Inflammatory macrophage treated with lipopolysaccharide for 4 hours (primary cell): Measurements from ENCODE around the gene BRD9.
"Not testable (repeated sequence)": the region's sequence is repeated elsewhere in the genome, so short reads cannot be mapped to it uniquely, and the experiment has no call there.

Experiments
- DNase-seq: peaks from one replicate; pipeline ENCODE4 v3.0.0-alpha.2; 2020

The BRD9 gene

DNA sequence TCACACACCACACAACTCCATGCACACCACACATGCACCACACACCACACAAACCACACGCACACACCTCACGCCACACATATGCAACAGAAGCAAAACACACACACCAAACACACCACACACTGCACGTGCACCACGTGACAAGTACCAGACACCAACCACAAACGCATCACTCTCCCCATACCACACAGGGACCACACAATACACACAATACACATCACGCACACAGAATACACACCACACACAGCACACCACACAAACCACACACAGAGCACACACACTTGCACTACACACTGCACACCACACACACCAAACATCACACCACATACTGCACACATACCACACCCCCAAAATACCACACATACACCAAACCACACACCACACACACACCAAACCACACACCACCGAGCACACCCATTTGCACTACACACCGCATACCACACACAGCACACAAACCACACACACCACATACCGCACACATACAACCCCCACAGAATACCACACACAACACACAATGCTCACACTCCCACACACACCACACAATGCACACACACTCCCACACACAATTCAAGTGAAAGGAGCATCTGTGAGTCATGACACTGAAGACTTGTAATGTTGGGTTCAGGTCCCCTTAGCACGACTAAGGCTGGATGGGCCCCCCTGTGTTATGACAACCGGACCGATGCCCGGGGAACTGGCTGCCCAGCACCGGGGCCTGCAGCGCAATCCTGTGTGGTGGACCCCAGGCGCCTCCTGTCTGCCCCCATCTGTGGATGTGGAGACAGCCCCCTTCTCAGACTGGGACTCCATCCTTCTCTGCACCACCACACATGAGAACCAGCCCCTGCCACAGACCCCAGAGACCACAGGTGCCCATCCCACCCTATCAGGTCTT is 35.8 kb downstream of the BRD9 start:
- DNase-seq, result no peak

DNA sequence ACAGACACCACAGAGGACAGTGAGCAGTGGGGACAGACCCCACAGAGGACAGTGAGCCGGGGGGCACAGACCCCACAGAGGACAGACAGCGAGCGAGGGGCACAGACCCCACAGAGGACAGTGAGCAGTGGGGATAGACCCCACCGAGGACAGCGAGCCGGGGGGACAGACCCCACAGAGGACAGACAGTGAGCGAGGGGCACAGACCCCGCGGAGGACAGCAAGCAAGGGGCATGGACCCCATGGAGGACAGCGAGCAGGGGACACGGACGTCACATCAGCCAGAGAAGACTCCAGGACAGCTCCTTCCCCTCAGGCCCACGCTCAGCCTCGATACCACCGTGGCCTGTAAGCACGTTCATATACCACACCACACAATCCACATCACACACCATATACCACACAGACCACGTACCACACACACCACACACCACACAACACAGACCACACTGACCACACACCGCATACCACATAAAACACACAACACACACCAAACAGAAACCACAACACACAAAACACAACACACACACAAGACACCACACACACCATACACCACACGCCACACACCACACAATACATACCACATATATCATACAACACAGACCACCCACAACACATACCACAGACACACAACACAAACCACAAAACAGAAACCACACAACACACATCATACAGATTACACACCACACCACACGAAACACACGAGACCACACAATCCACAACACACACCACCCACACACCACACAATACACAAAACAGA is 36.6 kb downstream of the BRD9 start:
- no peak for DNase-seq

DNA sequence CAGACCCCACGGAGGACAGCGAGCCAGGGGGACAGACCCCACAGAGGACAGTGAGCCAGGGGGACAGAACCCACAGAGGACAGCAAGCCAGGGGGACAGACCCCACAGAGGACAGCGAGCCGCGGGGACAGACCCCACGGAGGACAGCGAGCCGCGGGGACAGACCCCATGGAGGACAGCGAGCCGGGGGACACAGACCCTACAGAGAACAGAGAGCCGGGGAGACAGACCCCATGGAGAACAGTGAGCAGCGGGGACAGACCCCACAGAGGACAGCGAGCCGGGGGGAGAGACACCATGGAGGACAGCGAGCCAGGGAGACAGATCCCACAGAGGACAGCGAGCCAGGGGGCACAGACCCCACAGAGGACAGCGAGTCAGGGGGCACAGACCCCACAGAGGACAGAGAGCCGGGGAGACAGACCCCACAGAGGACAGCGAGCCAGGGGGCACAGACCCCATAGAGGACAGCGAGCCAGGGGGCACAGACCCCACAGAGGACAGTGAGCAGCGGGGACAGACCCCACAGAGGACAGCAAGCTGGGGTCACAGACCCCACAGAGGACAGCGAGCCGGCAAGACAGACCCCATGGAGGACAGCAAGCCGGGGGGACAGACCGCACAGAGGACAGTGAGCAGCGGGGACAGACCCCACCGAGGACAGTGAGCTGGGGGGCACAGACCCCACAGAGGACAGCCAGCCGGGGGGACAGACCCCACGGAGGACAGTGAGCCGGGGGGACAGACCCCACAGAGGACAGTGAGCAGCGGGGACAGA is 37.4 kb downstream of the BRD9 start:
- no peak for DNase-seq

DNA sequence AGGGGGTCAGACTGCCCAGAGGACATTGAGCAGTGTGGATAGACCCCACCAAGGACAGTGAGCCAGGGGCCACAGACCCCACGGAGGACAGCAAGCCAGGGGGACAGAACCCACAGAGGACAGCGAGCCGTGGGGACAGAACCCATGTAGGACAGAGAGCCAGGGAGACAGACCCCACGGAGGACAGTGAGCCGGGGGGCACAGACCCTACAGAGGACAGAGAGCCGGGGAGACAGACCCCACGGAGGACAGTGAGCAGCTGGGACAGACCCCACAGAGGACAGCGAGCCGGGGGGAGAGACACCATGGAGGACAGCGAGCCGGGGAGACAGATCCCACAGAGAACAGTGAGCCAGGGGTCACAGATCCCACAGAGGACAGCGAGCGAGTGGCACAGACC is 38.4 kb downstream of the BRD9 start:
- DNase-seq, result no peak

DNA sequence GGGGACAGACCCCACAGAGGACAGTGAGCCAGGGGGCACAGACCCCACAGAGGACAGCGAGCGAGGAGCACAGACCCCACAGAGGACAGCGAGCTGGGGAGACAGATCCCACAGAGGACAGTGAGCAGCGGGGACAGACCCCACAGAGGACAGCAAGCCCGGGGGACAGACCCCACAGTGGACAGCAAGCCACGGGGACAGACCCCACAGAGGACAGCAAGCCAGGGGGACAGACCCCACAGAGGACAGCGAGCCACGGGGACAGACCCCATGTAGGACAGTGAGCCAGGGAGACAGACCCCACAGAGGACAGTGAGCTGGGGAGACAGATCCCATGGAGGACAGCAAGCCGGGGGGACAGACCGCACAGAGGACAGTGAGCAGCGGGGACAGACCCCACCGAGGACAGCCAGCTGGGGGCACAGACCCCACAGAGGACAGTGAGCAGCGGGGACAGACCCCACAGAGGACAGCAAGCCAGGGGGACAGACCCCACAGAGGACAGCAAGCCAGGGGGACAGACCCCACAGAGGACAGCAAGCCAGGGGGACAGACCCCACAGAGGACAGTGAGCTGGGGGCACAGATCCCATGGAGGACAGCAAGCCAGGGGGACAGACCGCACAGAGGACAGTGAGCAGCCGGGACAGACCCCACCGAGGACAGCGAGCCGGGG is 39.0 kb downstream of the BRD9 start:
- not testable (repeated sequence) for DNase-seq

DNA sequence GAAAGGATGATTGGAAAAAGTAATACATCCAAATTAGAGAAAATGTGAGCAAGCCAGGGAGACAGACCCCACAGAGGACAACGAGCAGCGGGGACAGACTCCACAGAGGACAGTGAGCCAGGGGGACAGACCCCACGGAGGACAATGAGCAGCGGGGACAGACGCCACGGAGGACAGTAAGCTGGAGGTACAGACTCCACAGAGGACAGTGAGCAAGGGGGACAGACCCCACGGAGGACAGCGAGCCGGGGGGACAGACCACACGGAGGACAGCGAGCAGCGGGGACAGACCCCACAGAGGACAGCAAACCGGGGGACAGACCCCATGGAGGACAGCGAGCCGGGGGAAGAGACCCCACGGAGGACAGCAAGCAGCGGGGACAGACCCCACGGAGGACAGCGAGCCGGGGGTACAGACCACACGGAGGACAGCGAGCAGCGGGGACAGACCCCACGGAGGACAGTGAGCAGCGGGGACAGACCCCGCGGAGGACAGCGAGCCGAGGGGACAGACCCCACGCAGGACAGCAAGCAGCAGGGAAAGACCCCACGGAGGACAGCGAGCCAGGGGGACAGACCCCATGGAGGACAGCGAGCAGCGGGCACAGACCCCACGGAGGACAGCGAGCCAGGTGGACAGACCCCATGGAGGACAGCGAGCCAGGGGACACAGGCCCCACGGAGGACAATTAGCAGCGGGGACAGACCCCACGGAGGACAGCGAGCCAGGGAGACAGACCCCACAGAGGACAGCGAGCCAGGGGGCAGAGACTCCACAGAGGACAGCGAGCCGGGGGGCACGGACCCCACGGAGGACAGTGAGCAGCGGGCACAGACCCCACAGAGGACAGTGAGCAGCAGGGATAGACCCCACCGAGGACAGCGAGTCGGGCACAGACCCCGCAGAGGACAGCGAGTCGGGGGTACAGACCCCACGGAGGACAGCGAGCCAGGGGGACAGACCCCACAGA is 39.9 kb downstream of the BRD9 start:
- no peak for DNase-seq

DNA sequence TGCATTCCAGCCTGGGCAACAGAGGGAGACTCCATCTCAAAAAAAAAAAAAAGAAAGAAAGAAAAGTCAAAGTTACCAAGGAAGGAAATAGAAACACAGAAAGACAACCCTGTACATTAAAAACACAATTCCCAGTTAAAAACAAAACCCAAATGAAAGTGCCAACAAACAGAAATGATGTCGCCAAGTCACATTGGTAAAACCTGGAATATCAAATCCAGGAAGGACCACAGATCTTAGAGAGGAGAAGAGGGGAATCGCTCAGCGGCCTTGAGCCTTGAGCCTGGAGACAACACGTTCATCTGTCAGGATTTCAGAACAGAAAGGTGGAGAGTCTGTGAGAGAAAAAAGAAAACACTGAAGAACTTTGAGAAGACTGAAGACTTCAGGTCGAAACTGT is 40.6 kb downstream of the BRD9 start:
- no peak for DNase-seq

DNA sequence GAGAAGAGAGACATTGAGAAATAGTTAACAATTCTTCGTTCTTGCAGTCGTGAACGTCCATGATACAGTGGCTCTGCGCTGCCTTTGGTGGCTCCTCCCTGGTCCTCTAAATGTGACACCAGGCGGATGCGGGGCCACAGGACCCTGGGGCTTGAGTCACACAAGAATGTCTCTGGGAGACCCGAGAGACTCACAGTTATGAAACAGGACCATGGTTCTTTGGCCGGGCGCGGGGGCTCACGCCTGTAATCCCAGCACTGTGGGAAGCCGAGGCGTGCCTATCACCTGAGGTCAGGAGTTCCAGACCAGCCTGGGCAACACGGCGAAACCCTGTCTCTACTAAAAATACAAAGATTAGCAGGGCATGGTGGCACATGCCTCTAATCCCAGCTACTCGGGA is 41.0 kb downstream of the BRD9 start:
- DNase-seq, result no peak

DNA sequence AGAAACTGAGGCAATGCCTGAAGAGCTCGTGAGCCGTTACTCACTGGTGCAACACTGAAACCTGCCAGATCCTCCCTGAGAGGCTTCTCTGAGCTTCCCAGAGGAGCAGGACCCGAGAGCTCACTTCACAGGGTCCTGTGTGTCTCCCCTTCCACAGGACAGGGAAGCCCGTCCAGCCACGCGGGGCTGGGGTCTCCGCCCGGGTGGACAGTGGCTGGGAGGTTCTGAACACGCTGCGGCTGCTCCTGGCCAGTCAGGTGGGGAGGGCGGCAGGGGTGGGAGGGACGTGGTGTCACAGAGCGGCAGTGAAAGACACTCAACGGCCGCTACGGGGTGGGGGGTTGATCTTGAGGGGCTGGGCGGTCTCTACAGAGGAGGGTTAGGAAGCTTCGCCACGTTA is 41.5 kb downstream of the BRD9 start:
- DNase-seq, result no peak

DNA sequence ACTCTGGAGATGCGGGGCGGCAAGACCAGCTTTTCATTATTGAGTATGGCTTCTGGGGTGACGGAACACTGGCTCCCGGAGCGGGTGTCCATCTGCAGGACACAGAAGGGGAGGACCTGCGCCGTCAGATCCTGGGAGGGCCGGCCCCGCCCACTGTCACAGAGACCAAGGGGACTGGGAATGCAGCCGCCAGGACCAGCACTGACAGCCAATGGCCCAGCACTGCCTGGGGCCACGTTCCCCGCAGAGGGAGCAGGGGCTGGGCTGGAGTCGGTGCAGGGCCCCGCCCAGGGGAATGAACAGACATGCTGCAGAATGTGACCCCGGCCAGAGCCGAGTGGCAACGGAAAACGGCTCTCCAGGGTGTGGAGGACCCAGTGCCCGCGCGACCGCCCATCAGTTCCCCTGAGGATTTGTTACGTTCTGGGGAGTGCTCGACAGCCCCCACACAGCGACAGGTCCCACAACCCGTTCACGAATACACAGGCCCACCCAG is 42.0 kb downstream of the BRD9 start, which contains the start of gene ZDHHC11:
Gene ZDHHC11, minus strand, starts transcription at position 476 of the 496 bp plus-strand sequence. Its CDS starts 384 bp downstream, at position 92.
- DNase-seq, result no peak

DNA sequence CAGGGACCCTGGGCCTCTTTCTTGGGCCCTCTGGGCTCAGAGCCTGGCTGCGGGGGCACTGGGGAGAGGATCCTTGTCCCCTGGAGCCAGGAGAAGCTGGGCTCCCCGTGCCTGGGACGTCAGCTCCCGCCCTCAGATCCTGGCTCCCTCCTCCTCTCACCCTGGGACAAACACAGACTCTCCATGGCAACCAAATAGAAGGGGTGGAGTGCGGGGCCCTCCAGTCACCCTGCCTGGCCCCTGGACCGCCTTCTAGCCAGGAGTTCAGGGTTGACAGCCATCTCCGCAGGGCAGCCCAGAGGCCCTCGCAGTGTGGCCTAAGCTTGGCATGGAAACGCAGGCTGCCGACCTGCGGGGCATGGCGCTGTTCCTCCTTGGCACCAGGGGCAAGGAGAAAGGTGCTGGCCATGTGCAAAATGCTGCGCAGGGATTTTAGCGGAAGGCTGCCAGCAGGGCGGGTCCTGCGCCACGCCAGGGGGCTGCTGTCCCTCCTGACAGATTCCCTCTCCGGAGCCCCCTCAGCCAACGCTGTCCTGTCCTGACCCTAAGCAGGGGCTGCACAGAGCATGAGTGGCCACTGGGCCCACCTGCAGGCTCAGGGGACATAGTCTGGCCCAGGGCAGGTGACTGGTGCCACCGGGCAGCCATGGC is 42.8 kb downstream of the BRD9 start:
- DNase-seq, result no peak

DNA sequence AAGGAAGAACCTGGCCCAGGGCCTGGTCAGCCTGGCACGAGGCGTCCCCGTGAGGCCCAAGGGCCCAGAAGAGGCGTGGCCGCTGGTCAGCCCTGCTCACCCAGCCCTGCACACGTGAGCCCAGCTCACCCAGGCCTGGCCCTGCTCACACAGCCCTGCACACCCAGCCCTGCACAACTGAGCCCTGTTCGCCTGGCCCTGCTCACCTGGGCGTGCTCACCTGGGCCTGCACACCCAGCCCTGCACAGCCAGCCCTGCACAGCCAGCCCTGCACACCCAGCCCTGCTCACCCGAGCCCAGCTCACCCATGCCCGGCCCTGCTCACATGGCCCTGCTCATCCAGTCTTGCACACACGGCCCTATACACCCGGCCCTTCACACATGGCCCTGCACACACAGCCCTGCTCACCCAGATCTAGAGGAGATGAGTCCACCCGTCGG is 43.9 kb downstream of the BRD9 start:
- DNase-seq, result no peak

DNA sequence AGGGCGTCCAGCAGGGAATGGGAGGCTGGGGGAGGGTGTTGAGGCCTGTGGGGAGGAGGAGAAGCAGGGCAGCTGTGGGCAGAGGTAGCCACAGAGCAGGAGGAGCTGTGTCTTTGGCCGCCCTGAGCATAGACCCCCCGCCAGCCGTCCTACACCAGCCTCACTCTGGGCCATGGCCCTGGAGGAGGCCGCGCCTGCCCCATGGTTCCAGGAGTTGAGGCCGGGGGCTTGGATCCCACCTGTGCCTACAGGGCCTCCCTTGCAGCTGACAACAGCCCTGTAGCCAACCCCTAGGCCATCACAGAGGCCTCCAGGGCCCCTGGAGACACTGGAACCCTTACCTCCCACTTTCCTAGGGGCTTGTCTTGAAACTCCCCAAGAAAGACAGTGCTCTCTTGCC is 44.9 kb downstream of the BRD9 start:
- DNase-seq, result not testable (repeated sequence)

DNA sequence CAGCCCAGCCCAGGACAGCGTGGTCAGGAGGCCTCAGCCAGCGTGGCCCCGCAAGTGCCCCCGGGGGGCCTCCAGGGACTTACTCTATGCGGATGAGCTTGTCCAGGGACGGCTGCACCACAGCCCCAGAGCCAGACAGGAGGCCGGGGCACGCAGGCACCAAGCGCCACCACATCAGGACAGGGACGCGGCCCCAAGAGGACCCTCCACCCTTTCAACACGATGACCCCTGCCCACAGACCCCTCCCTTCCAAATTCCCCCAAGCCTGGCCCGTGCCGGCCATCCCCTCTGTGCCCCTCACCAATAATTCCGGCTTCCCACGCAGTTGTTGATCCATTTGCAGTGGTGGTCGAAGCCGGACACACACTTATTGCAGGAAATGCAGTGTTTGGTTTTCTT is 45.4 kb downstream of the BRD9 start:
- DNase-seq, result not testable (repeated sequence)

DNA sequence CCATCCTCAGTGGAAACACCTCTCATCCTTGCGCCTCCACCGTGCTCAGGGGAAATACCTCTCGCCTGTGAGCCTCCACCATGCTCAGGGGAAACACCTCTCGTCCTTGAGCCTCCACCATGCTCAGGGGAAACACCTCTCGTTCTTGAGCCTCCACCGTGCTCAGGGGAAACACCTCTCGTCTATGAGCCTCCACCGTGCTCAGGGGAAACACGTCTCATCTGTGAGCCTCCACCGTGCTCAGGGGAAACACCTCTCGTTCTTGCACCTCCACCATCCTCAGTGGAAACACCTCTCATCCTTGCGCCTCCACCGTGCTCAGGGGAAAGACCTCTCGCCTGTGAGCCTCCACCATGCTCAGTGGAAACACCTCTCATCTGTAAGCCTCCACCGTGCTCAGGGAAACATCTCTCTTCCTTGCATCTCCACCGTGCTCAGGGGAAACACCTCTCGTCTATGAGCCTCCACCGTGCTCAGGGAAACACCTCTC is 46.0 kb downstream of the BRD9 start:
- DNase-seq, result not testable (repeated sequence)

DNA sequence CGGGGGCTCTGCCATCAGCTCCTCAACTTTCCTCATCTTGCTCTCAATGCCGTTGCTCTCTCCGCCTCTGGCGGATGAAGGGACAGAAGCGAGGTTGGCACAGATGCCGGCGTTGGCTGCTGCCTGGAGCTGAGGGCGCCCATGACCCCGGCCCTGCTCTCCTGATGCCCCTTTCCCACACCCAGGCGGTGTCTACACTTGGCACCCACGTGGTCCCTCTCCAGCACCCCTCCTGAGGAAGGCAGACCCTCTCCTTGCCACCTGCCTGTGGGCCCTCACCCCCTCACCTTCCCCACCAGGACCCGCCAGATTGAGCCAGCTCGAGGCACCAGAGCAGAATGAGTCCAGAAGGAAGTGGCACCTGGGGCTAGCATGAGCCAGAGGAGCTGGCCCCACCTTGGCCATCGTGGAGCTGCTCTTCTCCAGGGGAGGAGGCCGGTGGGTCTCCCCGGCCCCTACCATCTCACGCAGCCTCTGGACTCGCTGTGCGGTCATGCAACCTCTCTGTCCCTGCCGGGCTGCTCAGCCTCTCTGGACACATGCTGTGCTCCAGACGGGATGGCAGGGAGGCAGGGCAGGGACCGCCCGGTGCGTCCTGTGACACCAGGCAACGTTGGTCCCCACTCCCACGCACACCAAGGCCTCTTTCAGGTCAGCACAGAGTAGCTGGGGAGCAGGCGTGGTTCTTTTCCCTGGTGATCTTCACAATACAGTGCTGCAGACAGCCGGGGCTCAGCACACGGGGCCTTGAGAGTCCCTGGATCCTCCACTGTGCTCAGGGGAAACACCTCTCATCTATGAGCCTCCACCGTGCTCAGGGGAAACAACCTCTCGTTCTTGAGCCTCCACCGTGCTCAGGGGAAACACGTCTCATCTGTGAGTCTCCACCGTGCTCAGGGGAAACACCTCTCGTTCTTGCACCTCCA is 46.7 kb downstream of the BRD9 start:
- DNase-seq, result not testable (repeated sequence)

DNA sequence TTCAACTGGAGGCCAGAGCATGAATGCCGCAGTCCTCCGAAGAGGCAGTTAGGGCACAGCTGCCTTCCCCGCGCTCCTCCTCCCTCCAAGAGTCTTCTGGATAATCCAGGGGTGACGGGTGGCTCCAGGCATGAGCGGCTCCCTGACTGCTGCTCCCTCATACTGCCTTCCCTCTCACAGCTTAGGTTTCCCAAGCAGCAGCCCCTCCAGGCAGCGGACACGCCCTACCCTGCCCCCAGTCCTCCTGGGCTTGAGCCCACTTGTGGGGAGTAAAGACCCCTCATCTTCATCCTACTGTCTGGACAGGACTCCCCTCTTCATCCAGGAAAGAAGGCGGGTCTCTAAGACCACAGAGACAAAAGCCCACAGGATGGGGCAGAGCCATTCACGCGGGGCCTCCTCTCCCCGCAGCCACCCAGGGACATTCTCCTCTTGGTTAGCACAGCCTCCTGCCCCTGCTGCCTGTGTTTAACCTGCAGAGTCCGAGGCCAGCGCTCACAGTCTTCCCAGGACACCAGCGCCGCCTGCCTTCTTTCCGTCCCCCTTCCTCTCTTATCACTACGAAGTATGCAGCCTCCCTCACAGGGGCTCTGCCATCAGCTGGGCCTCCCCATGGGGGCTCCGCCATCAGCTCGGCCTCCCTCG is 47.4 kb downstream of the BRD9 start:
- DNase-seq, result not testable (repeated sequence)

DNA sequence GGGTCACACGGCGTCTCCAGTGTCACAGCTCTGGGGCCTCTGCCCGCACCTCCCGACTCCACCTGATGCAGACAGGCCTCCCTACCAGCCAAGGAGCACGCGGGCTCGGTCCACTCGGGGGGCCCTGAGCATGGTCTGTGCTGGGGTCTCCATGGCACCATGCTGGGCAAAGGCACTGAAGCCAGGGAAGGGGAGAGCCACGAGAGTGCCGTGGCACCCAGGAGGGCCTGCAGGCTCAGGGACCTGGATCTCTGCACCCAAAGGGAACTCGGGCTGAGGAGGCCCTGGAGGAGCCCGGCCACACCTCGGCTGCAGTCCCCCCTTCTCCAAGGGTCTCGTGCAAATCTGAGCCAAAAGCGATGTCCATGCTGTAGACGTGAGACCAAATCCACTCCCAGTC is 48.2 kb downstream of the BRD9 start:
- DNase-seq, result not testable (repeated sequence)

DNA sequence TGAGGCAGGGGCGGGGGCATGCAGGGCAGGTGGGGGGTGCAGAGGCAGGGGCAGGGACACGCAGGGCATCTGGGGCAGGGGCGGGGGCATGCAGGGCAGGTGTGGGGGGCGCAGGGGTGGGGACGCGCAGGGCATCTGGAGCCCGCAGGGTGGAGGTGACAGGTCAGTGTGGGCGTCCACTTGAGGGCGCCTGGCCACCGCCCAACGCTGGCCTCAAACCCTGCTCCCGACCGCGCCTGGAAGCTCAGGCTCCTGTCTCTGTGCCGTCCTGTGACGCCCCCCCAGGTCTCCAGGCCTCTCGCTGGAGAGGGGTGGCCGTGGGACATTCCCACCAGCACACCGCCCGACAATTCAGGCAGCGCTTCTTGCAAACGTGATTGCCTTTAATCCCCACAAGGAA is 48.7 kb downstream of the BRD9 start:
- not testable (repeated sequence) for DNase-seq
